Bronchial epithelial cell (primary cell): ENCODE measurements around the gene RHEX. TPM values are rescaled to one million over a fixed set of nuclear protein-coding genes. Genes with fewer than 3 reads are reported as not detected.

Experiments
- DNase-seq: peaks from one replicate; pipeline ENCODE4 v3.0.0-alpha.2; 2010; ENCODE audit warnings: low read depth
- FAIRE-seq: peaks from 2 replicates; lab custom pipeline; 2011; peaks lifted over from hg19 to GRCh38; lab: Jason Lieb, UNC
- H3K27me3 ChIP-seq: 2 replicates; pipeline ENCODE4 v1.5.1; 2011; ENCODE audit warnings: low read length; ENCODE audit not compliant: control insufficient read depth, insufficient read depth
- H3K36me3 ChIP-seq: 2 replicates; pipeline ENCODE4 v1.5.1; 2011; ENCODE audit warnings: low read length; ENCODE audit not compliant: control insufficient read depth, insufficient read depth
- H3K4me3 ChIP-seq: 2 replicates; pipeline ENCODE4 v1.5.1; 2011; ENCODE audit warnings: mild to moderate bottlenecking, low read depth, low read length, control low read depth
- CTCF ChIP-seq: IDR thresholded peaks from 2 replicates; pipeline ENCODE4 v1.5.1; 2011; ENCODE audit warnings: mild to moderate bottlenecking, moderate library complexity, low read length, control low read depth, inconsistent platforms; ENCODE audit not compliant: insufficient read depth, severe bottlenecking
- total RNA-seq: library from RNA; depleted of rRNA; stranded (reverse); fragments of >200 nt; gene quantifications from 2 replicates; pipeline ENCODE4 v1.2.1, GENCODE V29; 2014

The RHEX gene
- total RNA-seq, 1 donor from 2014 or later = not detected

- peak; percentile 87 for DNase-seq
- Histone ChIP-seq H3K27me3 (peaks cover 3% of the 10 kb centered on the region), H3K36me3 (no peaks in the 10 kb centered on the region), H3K4me3 (no peak overlapping the region)
- TF ChIP-seq CTCF = peak; percentile 92
- FAIRE-seq = peak; percentile 77
These were observed 53.6 kb downstream of the RHEX start for GRCh38 chr1:206106328-206107167.

- no peak for FAIRE-seq
- Histone ChIP-seq H3K4me3 (no peak overlapping the region), H3K36me3 (no peaks in the 10 kb centered on the region), H3K27me3 (peaks cover 3% of the 10 kb centered on the region)
- TF ChIP-seq CTCF = no peak
- no peak for DNase-seq
These were observed 54.2 kb downstream of the RHEX start for GRCh38 chr1:206107168-206107544.

GRCh38 chr1:206108635-206109034 is 55.7 kb downstream of the RHEX start:
- FAIRE-seq = no peak
- Histone ChIP-seq H3K4me3 (no peak overlapping the region), H3K36me3 (no peaks in the 10 kb centered on the region), H3K27me3 (peaks cover 3% of the 10 kb centered on the region)
- DNase-seq = no peak
- no peak for TF ChIP-seq CTCF

- Histone ChIP-seq H3K36me3 (no peaks in the 10 kb centered on the region), H3K27me3 (peaks cover 7% of the 10 kb centered on the region), H3K4me3 (no peak overlapping the region)
- no peak for TF ChIP-seq CTCF
- FAIRE-seq = no peak
- no peak for DNase-seq
These were observed 56.7 kb downstream of the RHEX start for GRCh38 chr1:206109718-206110117.

GRCh38 chr1:206110161-206110560 is 57.2 kb downstream of the RHEX start:
- DNase-seq (no peak), FAIRE-seq (no peak)
- TF ChIP-seq CTCF = no peak
- peaks cover 7% of the 10 kb centered on the region for H3K27me3 ChIP-seq
- no peak overlapping the region for H3K4me3 ChIP-seq
- H3K36me3 ChIP-seq = no peaks in the 10 kb centered on the region
